T-helper 2 cell treated with Interferon-gamma antibody and Interleukin-4, amounts not matched to agents 100 ng/mL and 5 ng/mL, for 36 hours (primary cell): ENCODE measurements around the gene RPS6KA6. TPM values are rescaled to one million over a fixed set of nuclear protein-coding genes. Genes with fewer than 3 reads are reported as not detected.
"Not testable (repeated sequence)": the region's sequence is repeated elsewhere in the genome, so short reads cannot be mapped to it uniquely, and the experiment has no call there.

Experiments
- intact Hi-C: fragments of 100-400 bp; cut with micrococcal nuclease; formaldehyde crosslinking; loops from one replicate; pipeline ENCODE4 v1.15.1; 2023
- total RNA-seq: library from RNA; stranded (reverse); gene quantifications from 2 replicates; pipeline ENCODE4 v1.2.3, GENCODE V29; 2022

Gene RPS6KA6
- total RNA-seq, 1 donor from 2014 or later, result not detected

GRCh38 chrX:84165711-84166110, 22.3 kb downstream of the RPS6KA6 start:
- intact Hi-C loops, result no loop called here

GRCh38 chrX:84162401-84162800, 25.6 kb downstream of the RPS6KA6 start:
- intact Hi-C loops, result no loop called here

GRCh38 chrX:84161641-84162040, 26.4 kb downstream of the RPS6KA6 start:
- intact Hi-C loops, result no loop called here

GRCh38 chrX:84160736-84161135, 27.3 kb downstream of the RPS6KA6 start:
- intact Hi-C loops, result no loop called here

GRCh38 chrX:84156821-84157220, 31.2 kb downstream of the RPS6KA6 start:
- intact Hi-C loops, result no loop called here

GRCh38 chrX:84155938-84156337, 32.1 kb downstream of the RPS6KA6 start:
- intact Hi-C loops, result no loop called here

- intact Hi-C loops, result no loop called here
Measured at GRCh38 chrX:84153538-84153937, 34.5 kb downstream of the RPS6KA6 start.

GRCh38 chrX:84144991-84145390, 43.0 kb downstream of the RPS6KA6 start:
- intact Hi-C loops, result no loop called here

GRCh38 chrX:84144281-84144680, 43.7 kb downstream of the RPS6KA6 start:
- intact Hi-C loops, result no loop called here

- intact Hi-C loops, result no loop called here
Measured at GRCh38 chrX:84133023-84133422, 55.0 kb downstream of the RPS6KA6 start.

GRCh38 chrX:84123585-84123984, 64.4 kb downstream of the RPS6KA6 start:
- intact Hi-C loops, result no loop called here

GRCh38 chrX:84118769-84119168, 69.2 kb downstream of the RPS6KA6 start:
- intact Hi-C loops, result no loop called here

GRCh38 chrX:84118315-84118714, 69.7 kb downstream of the RPS6KA6 start:
- intact Hi-C loops, result no loop called here

- intact Hi-C loops, result no loop called here
Measured at GRCh38 chrX:84108584-84108983, 79.4 kb downstream of the RPS6KA6 start.

GRCh38 chrX:84099120-84099519, 88.9 kb downstream of the RPS6KA6 start:
- intact Hi-C loops, result no loop called here

GRCh38 chrX:84079479-84080197, 108.4 kb downstream of the RPS6KA6 start:
- intact Hi-C loops, result not testable (repeated sequence)

- intact Hi-C loops, result no loop called here
Measured at GRCh38 chrX:84078991-84079390, 109.0 kb downstream of the RPS6KA6 start.

GRCh38 chrX:84064814-84065213, 123.2 kb downstream of the RPS6KA6 start:
- intact Hi-C loops, result no loop called here

- intact Hi-C loops, result no loop called here
Measured at GRCh38 chrX:84064164-84064563, 123.8 kb downstream of the RPS6KA6 start.

- intact Hi-C loops, result no loop called here
Measured at GRCh38 chrX:84047339-84047738, 140.7 kb downstream of the RPS6KA6 start.

- intact Hi-C loops, result no loop called here
Measured at GRCh38 chrX:84046403-84046984, 141.5 kb downstream of the RPS6KA6 start.

GRCh38 chrX:84044051-84044450, 143.9 kb downstream of the RPS6KA6 start:
- intact Hi-C loops, result no loop called here
